Stimulated activated CD8-positive, alpha-beta memory T cell treated with anti-CD3 and anti-CD28 coated beads, Interleukin-4, amount 100 ng/mL, for 4 hours (primary cell): ENCODE measurements around the gene LRRC8C.

Source experiments
- DNase-seq, 2 donors: peaks; one replicate each; pipeline ENCODE4 v3.0.0-alpha.2; 2020; ENCODE audit warnings: low read depth in 2 of 2, low spot score in 1 of 2

LRRC8C gene

DNA sequence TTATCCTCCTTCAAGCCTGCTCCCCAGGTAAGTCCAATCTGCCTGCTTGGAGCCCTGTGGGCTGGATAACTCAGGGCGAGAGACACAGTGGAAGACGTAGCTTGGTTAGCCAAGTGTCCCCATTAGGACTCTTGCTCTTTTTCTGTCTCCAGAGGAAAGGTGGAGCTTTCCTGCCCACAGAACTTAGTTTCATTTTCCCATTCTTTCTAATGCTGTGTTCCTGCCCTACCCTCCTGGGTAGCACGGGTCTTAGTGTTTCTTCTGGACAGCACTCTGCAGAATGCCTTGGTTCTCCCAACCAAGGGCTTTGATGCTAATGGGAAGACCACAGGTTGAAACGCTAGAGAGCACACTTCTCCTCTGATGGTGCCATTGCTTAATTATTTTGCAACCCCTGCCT, 95.5 kb downstream of the LRRC8C start:
- no peak for DNase-seq

DNA sequence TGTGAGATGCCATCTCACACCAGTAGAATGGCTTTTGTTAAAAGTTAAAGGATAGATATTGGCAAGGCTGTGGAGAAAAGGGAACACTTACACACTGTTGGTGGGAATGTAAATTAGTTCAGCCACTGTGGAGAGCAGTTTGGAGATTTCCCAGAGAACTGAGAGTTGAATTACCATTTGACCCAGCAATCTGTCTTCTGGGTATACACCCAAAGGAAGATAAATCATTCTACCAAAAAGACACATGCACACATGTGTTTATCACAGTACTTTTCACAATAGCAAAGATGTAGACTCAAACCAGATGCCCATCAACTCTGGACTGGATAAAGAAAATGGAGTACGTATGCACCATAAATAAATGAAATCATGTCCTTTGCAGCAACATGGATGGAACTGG, 99.3 kb downstream of the LRRC8C start:
- no peak for DNase-seq

DNA sequence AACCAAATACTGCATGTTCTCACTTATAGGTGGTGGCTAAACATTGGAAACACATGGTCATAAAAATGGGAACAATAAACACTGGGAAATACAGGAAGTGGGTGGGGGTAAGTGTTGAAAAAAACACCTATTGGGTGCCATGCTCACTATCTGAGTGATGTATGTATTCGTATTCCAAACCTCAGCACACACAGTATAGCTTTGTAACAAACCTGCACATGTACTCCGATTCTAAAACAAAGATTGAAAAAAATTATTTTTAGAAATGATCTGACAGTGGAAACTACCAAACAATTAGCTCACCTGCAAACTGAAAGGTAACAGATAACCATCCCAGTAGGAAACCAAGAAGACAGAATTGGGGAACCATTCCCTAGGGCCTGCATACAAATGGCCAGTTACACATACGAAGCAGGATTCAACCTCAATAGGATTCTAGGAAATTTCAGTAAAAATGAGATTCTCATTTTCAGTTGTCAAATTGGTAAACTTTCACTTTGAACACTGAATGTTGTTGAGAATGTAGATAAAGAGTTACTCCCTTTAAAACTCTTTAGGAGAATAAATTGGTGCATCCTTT, 99.8 kb downstream of the LRRC8C start:
- no peak for DNase-seq

DNA sequence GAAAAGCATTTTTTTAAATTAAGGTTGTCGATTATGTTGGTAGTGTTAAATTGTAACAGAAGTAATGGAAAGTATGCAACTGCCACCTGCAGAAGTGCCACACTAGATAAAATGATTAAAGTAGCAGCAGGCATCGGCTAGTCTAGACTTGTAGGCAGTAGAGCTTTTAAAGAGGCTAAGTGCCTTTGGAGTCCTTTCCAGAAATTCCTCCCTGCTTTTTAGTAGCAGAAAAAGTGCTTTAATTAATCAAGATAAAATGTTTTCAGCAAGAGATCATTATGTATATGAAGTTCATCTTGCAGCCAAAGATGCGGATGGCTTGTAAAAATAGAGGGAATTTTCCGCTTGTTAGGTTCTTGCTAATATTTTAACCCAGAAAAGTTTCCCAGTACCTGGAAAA, 100.8 kb downstream of the LRRC8C start:
- no peak for DNase-seq

DNA sequence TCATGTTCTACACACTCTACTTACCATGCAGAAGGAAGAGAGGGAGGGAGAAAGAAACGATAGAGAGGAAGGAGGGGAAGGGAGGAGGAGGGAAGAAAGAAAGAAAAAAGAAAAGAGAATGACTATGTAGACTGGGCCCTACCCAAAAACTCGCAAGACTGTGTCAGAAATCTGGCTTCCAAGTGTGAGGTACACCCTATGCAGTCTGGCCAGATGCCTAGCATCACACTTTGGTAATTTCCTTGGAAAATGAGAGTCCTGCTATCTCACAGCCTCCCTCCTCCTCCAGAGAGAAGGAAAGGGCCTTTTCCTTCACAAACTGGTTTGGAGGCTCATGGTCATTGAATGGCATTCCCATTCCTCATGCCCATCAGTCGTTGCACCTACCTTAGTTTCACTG, 101.5 kb downstream of the LRRC8C start:
- DNase-seq, result no peak

DNA sequence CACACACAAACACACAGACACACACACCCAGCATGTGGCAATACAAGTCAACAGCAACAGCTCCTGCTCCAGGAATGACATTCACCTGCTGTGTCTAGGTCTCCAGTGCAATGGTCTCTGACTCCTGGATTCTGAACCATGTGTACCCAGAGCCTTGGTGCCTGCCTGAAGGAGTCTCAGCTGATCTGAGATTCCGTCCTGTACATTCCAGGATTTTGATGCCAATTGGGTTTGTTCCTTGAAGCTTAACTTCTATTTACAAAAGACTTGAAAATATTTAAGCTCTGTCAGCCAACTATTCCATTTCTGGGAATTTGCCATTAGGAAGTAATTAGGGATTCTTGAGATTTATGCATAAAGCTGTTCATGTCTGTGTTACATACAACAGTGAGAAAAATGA, 102.6 kb downstream of the LRRC8C start:
- no peak for DNase-seq

DNA sequence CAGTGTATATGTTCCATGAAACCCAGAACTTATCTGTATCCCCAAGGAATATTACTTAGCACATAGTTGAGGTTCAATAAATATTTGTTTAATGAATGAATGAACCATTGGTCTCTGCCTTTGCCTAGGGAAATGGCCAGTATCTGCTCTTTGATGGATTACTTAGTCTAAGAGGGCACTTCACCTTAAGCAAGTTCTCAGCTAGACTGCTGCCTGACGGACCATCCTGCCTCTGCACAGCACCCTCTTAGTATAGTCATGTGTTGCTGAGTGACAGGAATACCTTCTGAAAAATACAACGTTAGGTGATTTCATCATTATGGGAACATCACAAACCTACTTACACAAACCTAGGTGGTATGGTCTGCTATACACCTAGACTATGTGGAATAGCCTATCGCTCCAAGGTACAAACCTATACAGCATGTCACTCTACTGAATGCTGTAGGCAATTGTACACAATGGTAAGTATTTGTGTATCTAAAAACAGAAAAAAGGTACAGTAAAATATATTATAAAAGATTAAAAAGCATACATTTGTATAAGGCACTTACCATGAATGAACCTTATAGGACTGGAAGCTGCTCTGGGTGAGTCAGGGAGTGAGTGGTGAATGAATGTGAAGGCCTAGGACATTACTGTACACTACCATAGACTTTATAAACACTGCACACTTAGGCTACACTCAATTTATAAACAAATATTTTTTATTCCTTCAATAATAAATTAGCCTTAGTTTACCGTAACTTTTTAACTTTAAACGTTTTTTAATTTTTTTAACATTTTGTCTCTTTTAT, 104.2 kb downstream of the LRRC8C start:
- no peak for DNase-seq

DNA sequence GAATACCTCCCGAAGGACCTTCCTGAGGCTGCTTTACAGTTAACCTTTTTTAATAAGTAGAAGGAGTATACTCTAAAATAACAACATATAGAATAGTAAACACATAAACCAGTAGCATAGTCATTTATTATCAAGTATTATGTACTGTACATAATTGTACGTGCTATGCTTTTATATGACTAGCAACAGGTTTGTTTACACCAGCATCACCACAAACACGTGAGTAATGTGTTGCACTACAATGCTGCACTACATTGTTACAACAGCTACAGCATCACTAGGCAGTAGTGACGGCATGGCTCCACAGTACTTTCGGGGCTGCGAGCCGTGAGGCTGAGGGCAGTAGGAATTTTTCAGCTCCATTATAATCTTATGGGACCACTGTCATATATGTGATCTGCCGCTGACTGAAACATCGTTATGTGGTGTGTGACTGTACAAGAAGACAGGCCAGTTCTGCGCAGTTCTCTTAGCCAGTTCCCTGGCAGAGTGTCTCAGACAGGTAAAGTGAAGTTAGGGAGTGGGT, 105.1 kb downstream of the LRRC8C start:
- no peak for DNase-seq

DNA sequence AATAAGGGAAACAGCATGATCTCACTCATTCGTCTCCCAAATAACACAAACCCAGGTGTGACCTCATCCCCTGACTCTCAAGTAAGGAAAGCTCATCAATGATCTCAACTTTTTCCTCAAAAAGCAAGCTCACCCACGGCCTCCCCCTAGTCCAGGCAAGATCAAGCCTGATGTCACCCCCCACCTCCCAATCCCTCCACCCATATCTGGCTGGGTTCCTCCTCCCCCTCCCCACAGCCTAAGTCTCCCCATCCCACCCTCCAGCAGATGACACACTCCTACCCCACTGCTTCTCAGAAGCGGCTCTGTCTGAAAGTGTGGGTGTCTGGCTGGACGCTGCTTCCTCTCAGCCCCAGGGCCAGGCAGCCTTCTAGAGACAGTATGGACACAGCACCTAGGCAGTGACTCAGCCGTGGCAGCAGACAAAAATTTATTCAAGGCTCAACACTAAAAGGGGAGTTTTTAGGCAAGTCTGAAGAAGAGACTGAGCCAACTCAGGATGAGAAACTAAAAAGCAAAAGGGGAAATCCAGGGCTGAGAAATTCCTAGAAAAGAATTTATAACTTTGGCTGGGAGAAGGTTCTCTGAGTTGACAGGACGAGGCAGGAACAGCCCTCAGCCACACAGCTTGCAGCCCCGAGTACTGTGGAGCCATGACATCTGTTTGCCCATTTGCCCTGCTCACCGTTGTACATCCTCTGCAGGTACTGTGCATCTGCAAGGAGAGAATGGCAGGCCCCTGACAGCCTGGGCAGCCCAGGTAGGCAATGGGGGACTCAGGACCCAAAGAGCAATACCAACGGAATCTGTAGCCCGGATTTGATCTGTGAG, 106.3 kb downstream of the LRRC8C start:
- peak in 1 of 2 donors; percentile 33 for DNase-seq

DNA sequence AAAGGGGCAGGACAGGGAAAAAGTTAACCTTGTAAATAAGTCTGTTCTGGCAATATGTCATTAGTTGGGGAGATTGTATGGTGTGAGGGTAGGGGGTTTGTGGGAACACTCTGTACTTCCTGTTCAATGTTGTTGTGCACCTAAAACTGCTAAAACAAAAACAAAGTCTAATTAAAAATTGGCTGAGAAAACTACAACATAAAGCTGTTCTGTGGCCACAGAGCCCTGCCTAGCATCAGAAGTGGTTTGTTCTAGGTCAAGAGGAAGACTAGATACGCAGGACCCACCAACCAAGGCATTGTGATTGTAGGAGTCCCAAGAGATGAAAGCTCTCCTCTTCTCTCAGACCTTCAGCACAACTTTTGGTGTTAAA, 106.9 kb downstream of the LRRC8C start:
- DNase-seq, result no peak

DNA sequence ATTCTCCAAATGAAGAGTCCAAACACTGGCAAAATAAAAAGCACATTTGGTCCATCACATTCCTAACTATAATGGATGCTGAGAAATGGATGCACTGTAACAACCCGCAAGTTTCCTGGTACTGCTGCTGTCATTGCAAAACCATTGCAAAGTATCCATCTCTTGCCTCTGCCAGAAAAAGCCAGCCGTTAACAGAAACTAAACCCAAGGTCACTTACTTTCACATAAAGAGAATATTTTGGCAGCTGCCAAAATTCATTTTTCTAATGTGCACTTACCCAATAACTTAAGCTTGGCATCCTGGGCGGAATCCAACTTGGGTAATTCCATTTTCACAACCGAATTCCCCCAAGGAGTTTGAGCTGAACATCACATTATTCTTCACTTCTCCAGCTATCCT, 110.9 kb downstream of the LRRC8C start:
- no peak for DNase-seq

DNA sequence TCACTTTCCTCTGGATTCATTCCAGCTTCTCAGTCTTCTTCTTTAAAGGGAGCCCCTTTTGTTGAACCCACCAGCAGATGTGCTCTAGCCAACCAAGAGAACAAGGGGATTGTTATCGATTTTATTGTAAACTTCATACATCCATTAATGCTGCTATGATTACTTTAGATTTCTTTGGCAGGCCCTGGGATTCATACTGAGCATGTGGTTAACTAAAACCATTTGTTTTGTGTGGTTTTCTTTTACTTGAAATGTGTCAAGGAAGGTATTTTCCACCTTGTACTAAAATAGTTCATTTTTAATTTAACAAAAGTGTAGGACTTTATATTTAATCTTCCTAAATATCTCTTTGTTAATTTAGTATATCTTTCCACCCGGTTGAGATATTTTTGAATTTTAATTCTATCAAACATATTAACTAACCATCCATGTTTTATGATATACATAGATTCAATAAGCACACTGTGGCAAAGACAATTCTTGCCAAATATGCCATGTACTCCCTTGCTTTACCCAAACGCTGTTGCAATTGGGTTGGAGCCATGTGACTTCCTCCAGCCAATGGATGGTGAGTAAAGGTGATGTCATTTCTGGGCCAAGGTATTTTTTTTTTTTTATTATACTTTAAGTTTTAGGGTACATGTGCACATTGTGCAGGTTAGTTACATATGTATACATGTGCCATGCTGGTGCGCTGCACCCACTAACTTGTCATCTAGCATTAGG, 113.7 kb downstream of the LRRC8C start:
- DNase-seq, result no peak

DNA sequence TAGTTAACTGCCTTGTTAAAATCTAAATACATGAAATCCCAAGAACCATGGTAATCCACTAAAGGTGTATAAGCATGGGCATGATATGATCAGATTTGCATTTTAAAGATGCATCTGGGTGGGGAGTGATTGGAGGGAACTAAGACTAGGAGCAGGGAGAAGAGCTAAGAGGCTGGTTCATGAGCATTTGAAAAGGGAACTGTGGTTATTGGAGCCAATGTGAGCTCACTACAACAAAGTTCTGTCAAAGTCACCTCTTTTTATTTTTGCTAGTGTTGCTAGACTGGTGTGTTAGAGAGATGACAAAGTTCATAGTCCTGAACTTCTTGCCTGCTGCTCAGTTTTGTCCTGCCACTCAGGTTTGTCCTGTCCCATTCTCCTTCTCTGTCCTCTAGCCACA, 120.8 kb downstream of the LRRC8C start:
- DNase-seq, result no peak

DNA sequence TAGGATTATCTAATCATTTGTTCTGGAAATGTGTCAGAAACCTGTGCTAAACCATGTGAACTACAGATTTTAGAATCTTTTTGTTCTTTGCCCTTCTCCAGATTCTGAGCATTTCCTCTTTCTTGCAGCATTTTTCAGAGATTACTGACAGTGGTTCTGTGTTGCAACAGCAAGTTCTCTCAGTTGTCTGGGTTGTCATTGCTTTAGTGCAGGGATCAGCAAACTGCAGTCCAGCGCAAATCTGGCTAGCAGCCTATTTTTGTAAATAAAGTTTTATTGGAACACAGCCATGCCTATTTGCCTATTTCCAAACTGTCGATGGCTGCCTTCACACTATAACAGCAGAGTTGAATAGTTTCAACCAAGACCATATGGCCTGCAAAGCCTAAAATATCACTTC, 121.6 kb downstream of the LRRC8C start:
- no peak for DNase-seq

DNA sequence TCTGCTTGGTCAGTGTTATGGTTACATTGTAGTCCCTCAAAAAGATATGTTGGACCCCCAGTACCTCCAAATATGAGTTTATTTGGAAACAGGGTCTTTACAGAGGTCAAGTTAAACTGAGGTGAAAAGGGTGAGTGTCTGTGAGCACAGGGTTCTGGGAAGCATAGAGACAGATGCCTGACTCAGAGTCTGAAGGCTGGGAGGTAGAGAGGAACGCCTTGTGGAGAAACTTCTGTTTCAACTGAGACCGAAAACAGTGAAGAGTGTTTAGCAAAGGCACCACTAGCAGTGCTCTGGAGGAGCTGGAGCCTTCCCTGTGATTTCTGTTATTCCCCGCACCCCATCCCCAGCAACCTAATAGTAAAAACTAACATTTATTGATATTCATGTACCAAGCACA, 122.7 kb downstream of the LRRC8C start:
- DNase-seq, result no peak

DNA sequence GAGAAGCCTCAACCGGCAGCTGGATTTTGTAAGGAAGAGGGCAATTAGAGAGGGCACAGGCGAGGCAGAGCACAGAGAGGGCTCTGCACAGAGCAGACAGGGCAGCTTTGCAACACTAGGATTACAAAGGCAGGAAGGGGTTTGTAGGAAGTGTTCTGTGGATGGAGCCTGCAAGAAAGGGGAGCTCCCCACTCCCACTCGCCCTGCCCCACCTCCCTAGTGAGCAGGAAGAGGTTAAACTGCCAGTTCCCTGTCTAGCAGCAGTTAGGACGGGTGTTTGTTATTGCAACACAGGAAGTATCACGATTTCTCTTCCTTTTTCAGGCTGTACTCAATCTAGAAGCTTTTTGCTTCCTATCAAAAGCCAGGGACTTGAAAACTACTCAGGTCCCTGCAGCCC, 124.6 kb downstream of the LRRC8C start:
- DNase-seq, result no peak

DNA sequence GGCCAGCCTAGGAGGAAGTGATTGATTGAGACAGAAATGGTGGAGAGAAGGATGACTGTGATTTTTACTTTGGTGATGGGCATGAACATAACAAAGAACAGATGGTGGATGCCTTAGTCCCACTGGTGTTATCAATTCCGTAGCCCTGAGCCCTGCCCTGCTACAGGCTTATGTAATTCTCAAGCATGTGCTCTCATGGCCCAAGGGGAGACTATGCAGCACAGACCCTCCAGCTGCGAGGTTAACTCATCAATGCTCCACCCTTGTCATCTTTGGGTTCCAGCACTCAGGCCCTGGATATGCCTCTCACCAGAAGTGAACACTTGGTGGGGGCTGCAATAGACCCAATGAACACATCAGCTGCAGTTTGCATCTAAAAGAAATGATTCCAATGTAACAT, 125.2 kb downstream of the LRRC8C start:
- DNase-seq, result no peak

DNA sequence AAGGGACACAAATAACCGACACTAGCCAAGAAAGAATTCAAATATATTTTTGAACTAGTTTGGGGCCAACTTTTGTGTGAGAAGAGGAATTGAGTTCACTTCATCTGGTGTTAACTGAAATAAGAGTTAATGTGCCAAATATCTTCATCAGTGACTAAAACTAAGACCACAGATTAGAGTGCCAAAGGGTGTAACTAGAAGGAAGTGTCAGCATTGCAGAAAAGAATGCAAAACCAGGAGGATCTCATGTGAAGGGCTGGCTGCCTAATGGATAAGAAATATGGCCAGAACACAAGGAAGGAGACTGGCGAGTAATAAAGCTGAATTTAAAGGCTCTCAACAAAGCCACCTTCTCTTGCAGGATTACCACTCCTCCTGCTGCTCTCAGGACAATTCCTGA, 126.1 kb downstream of the LRRC8C start:
- DNase-seq, result no peak

DNA sequence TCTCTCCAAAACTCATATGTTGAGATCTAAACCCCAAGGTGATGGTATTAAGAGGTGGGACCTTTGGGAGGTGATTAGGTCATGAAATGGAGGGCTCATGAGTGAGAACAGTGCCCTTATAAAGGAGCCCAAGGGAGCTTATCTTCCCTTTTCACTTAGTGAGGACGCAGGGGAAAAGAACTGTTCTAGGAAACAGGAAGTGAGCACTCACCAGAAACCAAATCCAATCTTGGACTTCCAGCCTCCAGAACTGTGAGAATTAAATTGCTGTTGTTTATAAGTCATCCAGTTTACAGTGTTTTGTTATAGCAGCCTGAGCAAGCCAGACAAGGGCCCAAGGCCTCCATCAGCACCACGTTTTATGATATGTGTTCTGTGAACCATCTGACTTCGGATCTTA, 127.6 kb downstream of the LRRC8C start:
- DNase-seq, result no peak

DNA sequence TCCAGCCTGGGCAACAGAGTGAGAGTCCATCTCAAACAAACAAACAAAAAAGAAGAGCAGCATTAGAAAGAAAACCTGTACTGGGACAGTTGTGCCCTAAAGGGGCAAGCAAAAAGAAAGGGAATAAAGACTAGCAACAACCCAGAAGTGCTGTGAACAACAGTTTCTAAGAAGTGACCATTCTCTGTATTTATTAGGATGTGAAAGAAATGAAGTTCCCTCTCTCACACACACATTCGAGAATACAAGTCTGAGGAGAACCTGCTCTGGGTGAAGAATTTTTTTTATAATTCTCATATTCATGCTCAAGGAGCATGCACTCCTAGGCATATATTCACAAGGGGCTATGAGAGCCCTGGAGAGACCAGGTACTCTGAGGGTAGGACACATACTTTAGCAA, 128.4 kb downstream of the LRRC8C start:
- no peak for DNase-seq

DNA sequence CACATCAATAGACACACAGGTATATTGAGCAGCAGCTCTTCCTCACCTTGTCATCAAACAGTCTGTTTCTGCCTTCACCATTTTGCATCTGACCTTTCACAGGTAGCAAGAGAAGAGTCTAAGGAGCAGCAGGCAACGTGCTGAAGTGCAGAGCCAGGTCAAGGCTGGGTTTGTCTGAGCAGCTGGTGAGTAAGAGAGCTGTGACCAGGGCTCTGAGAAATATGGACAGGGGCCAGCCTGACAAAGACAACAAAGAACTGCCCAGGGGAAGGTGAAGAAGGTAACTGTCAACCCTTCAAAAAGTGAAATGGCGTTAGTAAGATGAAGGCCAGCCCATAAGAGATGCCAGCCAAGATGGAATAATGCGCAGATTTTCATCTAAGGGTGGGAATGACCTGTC, 129.0 kb downstream of the LRRC8C start:
- no peak for DNase-seq
